ENCODE measurements around the gene SETD3.

Gene SETD3

DNA sequence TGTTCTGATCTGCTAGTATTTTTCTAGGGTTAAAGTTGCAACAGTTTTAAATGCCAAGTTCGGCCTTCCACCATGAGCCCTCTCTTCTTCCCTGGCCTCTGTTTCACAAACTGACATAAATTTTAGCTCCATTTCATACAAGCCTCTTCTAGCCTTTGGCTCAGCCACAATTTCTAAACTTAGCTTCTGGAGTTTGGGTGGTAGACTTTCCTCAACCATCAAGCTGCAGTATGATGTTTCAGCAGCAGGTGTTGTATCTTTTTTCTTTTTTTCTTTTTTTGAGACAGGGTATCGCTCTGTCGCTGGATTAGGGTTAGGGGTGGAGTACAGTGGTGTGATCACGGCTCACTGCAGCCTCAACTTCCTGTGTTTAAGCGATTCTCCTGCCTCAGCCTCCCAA lies 29.4 kb downstream of the SETD3 start:
- no peak for DNase-seq

DNA sequence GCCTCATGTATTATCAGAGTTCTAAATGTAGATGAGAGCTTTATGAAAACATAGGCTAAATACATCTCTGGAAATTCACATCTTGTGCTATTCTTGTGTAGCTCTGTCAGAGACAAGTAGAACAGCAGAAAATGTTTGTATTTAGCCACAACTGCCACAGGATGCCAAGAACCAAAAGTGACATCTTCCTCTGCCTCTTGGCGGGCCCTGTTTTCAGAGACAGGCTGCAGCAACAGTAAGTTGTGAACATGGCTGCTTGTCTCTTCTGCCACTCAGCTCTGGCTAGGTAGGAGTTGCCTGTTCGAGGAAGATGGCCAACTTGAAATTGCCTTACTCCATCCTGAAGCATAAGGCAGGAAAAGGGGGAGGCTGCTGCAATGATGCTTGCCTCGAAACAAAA lies 30.4 kb downstream of the SETD3 start:
- DNase-seq, result no peak

GRCh38 chr14:99447739-99448138 lies 32.9 kb downstream of the SETD3 start:
- no peak for DNase-seq

GRCh38 chr14:99445931-99446330 lies 34.7 kb downstream of the SETD3 start:
- no peak for DNase-seq

DNA sequence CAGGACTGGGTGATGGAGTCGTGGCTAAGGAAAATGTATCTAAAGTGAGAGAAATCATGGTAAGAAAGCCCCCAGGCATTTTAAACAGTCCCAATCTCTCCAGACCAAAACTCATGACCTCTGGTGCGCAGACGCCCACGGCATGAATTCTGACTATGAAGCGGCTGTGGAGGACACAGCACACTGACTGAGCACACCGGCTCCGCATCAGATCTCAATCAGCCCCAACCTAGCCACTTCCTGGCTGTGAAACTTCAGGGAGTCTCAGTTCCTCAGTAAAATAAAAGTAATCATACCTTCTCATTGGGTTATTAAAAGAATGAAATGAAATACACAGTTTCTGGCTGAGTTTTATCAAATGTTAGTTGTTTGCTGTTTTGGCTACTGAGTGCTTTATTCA lies 38.7 kb downstream of the SETD3 start:
- no peak for DNase-seq

DNA sequence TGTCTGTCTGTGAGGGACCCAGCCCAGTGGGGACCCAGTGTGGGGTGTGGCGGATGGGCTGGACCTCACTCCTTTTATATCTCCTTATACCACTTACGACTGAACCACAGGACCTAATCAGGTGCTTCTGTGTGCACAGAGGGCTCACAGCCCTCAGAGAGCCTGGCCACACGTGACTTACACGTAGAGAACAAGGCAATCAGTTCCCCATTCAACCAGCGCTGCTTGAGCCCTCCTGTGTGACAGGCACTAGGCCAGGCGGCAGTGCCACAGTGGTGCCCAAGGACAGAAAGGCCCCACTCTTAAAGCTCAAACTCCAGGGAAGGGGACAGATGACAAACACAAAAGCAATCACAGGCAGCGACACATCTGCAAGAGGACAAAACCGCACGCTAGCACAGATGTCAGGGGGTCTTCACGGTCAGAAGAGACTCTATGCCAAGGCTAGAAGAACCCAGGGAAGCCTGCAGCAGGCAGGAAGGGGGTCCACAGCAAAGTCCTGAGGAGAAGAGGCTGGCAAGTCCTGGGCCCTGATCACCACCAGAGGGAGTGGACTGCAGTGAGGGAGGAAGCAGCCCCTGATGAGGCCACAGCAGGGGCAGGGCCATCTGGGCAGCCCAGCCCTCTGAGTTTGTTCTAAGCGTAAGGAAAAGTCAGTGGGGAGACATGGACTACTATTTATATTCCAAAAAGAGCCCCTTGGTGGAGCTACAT lies 39.3 kb downstream of the SETD3 start:
- no peak for DNase-seq

- no peak for DNase-seq
These were observed 40.4 kb downstream of the SETD3 start for GRCh38 chr14:99440278-99440677.

DNA sequence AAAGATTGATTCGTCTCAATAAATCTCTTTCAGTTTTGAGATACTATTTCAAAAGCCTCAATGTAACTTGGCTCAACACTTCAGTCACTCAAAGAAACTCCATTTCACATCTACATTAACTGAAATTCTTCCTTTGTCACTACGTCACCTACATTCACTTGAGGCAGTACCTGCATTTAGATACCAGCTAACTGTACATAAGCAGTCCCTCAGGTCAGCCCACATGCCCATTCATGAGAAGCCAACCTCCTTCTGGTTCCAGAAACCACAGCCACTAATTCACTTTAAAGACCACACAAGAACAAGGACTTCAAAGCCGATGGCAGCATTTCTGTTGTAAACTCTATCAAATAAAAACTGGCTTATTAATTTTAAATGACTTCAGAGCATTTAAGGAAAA lies 43.0 kb downstream of the SETD3 start:
- no peak for DNase-seq

DNA sequence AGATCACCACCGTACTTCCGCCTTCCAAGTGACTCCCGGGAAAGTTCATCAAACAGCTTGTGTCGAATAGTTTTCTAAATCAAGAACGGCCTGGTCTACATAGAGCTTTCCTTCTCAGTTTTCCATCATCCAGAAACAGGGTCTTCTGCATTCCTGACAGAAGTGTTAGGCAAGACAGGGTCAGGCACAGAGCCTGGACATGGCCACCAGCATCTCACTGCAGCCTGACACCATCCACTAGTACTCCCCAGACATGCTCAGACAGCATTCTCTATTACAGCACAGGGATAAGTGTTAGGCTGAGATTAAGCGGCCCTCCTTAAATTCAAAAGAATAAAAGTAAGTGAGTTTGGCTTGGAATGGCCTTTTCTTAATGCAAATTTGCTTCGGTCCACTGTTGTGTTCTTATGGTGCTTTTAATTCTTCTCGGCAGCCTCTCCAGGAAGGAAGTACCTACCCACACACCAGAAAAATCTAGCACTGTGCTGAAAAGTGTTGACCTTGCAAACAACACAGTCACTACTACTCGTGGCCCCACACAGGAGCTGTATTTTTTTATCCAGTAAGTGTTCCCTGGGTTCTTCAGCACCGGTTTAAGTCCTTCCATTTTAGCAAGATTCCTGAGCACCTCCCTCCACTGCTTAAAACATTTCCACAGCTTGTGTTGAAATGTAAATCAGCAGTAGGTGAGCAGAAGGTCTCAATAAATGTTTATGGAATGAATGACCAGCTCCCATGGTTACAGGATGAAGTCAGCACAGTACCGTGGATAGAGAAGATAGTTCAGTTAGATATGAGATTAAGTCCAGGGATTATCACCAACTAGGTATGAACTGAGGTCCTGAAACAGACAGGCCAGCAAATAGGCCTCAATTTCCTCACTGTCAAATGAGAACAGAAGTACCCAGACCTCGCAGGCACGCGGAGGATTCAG lies 44.1 kb downstream of the SETD3 start:
- DNase-seq, result no peak

GRCh38 chr14:99435327-99435726 lies 45.3 kb downstream of the SETD3 start:
- no peak for DNase-seq

GRCh38 chr14:99432485-99432884 lies 48.2 kb downstream of the SETD3 start:
- no peak for DNase-seq

DNA sequence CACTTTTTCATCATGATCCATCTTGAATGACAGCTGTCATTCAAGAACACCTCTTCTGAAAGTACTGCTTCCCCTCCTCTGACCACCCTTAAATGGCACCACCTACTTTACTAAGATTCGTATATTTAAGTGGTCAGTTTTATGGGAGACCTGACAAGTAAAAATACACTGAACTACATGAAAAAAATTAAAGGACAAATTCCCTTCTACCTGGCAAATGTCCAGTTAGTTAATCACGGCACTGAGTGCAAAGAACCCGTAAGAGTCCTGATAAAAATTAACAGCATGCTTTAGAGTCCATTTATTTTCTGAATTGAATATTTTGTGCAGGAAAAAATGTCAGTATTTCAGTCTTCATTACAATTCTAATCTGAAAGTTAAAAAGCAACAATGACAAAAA lies 48.7 kb downstream of the SETD3 start:
- DNase-seq, result no peak

DNA sequence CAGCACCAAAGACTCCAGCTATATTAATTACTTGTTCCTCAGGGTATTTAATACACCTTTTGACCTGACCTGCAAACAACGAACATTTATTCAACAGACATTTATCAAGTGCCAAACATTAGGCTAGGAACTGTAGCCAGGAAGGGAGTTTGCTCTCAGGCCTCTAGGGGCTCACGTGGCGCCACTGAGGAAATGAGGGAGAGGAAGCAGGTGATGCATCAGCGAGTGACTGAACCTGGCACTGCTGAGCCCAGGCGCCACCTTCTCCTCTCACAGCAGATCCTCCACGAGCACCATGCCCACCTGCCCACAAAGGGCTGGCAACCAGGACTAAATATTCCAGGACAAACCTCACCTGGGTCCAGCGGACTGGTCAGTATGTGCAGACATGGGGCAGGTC lies 50.2 kb downstream of the SETD3 start:
- DNase-seq, result peak; percentile 24

DNA sequence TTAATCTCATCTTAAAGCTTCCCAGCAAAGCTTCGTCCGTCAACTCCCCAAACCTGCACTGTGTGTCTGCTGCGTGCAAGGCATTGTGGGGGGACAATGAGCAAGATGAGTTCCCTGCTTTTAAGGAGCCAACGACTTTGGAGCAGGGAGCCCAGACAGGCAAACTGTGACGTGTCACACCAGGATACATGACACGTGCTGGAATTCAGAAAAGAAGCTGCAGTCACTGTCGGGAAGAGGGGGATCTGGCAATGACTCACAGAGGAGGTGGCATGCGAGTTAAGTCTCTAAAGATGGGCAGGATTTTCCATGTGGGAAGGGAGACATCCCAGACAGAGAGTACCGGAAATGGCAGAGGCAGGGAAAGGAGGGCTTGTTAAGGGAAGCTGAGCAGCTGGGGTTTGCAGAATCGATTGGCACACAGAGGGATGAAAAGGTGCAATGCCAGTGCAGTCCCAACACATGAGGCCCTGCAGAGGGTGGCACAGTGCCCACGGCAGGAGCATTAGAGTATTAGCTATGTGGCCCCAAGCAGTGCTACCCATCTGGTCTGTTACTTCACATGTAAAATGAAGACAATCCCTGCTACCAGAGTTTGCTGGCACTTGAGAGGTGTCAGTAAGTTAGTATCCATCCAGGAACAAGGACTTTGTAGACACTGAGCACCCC lies 52.9 kb downstream of the SETD3 start:
- no peak for DNase-seq

DNA sequence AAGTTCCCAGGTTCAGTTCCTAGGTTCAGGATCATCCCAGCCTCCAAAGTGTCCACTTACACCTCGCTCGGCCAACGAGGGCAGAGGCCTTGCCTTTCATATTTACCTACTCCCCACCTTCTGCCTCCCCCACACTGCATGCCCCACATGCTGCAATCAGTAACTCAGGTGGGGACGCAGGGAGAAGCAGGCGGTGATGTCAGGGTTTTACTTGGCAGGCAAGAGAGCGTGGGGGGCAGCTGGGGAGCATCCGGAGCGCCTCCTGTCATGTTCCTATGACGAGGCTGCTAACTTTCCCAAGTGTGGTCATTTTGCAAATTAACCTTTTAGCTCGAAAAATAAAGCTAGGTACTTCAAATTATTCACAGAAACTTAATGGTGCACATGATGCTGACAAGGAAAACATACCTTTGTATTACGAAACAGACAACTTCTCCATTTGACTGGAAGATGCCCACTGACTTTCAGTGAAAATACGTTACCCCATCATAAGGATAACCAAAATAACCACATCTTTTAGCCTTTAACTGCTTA lies 53.8 kb downstream of the SETD3 start:
- DNase-seq, result no peak

- DNase-seq, result no peak
These were observed 54.4 kb downstream of the SETD3 start for GRCh38 chr14:99426265-99426664.

- DNase-seq, result no peak
These were observed 55.4 kb downstream of the SETD3 start for GRCh38 chr14:99425272-99425681.

DNA sequence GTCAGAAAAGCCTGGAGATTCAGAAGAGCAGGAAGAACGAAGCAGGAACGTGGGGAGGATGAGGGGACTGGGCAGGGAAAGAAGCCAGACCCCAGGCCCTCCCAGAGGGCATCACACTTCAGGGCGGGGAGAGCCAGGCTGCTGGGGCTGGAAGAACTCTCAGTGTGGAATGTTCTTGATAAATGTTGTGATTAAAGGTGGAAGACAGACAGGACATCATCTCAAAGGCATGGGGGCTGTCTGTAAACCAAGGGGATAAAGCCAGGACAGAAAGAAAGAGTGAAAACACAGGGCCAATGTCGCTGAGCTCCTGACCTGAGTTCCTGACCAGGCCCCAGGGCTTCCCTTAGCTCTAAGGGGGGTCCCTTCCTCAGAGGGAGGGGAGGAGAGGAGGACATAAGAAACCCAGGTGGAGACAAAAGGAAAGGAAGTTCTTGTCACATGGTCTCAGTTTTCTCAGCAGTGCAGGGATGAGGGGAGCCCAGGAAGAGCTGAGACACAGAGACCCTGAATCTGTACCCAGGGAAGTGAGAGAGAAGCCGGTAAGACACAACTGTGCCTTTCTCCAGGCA lies 56.3 kb downstream of the SETD3 start:
- DNase-seq, result no peak

DNA sequence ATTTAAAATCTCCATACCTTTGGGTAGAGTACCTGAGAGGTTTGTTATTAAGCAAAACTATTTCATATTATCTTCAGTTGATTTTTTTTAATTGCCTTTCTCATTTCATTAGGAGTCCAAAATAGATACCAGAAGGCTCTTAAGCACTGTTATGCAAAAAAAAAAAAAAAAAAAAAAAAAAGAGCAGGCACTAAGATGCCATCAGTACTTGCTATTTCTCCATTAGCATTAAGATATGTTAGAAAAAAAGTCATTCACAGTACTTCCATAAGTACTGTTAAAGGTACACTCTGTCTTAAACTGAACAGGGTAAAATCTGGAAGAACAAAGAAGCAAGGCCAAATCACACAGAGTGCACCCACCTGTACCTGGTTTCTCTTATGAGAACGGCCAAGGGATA lies 57.2 kb downstream of the SETD3 start:
- no peak for DNase-seq

GRCh38 chr14:99422228-99423010 lies 58.2 kb downstream of the SETD3 start:
- DNase-seq, result no peak

DNA sequence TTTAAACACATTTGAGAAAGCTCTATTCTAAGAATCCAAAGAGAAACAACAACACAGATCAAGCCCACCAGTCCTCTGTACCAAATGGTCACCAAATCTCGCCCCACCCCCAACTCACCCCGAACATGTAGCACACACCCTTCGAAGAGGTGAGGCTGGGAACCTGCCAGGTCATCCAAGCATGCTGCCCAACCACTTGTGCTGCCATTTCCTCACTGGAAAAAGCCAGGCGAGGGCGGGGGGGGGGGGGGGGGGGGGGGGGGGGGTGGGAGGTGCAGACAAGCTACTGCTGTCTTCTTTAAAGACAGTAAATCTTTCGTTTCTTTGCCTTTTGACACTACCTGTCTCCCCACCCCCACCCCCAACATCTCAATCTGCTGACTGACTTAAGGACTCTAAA lies 59.9 kb downstream of the SETD3 start:
- DNase-seq, result no peak

GRCh38 chr14:99419905-99420304 lies 60.8 kb downstream of the SETD3 start:
- DNase-seq, result no peak
